Measurements from ENCODE around the gene COPRS.

- TF ChIP-seq, protein P1, sequence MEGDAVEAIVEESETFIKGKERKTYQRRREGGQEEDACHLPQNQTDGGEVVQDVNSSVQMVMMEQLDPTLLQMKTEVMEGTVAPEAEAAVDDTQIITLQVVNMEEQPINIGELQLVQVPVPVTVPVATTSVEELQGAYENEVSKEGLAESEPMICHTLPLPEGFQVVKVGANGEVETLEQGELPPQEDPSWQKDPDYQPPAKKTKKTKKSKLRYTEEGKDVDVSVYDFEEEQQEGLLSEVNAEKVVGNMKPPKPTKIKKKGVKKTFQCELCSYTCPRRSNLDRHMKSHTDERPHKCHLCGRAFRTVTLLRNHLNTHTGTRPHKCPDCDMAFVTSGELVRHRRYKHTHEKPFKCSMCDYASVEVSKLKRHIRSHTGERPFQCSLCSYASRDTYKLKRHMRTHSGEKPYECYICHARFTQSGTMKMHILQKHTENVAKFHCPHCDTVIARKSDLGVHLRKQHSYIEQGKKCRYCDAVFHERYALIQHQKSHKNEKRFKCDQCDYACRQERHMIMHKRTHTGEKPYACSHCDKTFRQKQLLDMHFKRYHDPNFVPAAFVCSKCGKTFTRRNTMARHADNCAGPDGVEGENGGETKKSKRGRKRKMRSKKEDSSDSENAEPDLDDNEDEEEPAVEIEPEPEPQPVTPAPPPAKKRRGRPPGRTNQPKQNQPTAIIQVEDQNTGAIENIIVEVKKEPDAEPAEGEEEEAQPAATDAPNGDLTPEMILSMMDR (IDR thresholded peaks at IDR 0.05) = no peak
- no peak for TF ChIP-seq POLR2AphosphoS5 (IDR thresholded peaks at IDR 0.05)
- no peak for TF ChIP-seq POLR2A (IDR thresholded peaks at IDR 0.05)
These were observed 48.4 kb upstream of the COPRS start for GRCh38 chr17:31907342-31907962.

Data from prostate gland (tissue), 2 donors.